ENCODE data around the gene GLS2.
A peak's percentile ranks its signal among the peaks of the same experiment; 100 is the strongest.

The GLS2 gene

DNA sequence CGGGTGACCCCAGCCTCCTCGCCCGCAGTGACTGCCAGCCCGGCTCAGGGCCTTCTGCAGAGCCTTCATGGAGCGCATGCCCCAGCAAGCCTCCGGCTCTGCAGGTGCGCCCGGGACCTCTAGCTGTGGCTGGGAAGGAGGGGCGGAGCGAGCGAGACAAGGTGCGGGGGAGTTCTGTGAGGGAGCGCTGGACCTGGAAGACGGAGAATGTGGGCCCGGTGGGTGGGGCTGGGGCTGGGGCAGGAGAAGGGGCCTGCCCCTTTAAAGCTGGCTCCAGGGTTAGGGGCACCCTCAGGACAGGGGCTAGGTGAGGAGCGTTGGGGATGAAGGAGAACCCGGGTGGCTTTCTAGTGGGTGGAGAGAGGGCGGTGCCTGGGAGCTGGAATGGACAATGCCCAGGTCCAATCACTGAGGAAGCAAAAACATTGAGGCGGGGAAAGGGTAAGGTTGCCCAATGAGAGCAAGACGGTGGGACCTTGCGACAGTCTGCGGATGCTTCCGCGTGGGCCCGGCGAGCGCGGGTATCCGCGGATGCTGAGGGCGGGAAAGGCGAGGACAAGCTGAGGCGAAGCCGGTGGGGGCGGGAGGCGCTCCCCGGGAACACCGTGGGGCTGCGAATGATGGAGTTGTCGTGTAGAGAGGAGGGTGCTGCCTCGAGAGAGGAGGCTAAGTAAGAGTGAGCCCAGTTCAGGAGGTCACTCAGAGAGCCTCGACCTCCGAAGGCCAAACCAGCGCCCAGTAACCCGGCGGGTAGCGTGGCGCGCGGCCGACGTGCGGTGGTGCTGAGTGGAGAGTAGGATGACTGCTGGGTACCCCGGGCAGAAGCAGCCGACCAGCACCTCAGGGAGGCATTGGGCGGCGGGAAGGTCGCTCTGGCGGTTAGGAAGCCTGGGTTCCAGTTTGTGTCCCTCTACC, at the start of gene GLS2 (continued):
- TF ChIP-seq, protein P1, sequence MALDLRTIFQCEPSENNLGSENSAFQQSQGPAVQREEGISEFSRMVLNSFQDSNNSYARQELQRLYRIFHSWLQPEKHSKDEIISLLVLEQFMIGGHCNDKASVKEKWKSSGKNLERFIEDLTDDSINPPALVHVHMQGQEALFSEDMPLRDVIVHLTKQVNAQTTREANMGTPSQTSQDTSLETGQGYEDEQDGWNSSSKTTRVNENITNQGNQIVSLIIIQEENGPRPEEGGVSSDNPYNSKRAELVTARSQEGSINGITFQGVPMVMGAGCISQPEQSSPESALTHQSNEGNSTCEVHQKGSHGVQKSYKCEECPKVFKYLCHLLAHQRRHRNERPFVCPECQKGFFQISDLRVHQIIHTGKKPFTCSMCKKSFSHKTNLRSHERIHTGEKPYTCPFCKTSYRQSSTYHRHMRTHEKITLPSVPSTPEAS (tag by site-specific recombination; IDR thresholded peaks at IDR 0.05), result no peak
- peak; percentile 84 for TF ChIP-seq SETDB1 (IDR thresholded peaks at IDR 0.05; ENCODE audit: insufficient read length, low read length)
- TF ChIP-seq, protein P2, sequence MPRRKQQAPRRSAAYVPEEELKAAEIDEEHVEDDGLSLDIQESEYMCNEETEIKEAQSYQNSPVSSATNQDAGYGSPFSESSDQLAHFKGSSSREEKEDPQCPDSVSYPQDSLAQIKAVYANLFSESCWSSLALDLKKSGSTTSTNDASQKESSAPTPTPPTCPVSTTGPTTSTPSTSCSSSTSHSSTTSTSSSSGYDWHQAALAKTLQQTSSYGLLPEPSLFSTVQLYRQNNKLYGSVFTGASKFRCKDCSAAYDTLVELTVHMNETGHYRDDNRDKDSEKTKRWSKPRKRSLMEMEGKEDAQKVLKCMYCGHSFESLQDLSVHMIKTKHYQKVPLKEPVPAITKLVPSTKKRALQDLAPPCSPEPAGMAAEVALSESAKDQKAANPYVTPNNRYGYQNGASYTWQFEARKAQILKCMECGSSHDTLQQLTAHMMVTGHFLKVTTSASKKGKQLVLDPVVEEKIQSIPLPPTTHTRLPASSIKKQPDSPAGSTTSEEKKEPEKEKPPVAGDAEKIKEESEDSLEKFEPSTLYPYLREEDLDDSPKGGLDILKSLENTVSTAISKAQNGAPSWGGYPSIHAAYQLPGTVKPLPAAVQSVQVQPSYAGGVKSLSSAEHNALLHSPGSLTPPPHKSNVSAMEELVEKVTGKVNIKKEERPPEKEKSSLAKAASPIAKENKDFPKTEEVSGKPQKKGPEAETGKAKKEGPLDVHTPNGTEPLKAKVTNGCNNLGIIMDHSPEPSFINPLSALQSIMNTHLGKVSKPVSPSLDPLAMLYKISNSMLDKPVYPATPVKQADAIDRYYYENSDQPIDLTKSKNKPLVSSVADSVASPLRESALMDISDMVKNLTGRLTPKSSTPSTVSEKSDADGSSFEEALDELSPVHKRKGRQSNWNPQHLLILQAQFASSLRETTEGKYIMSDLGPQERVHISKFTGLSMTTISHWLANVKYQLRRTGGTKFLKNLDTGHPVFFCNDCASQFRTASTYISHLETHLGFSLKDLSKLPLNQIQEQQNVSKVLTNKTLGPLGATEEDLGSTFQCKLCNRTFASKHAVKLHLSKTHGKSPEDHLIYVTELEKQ (tag by site-specific recombination; IDR thresholded peaks at IDR 0.05; ENCODE audit: borderline replicate concordance), result no peak
- no peak for TF ChIP-seq ZNF747 (tag by site-specific recombination; IDR thresholded peaks at IDR 0.05)
- TF ChIP-seq ZFP41 (tag by site-specific recombination; IDR thresholded peaks at IDR 0.05; ENCODE audit: borderline replicate concordance), result no peak
- TF ChIP-seq ZFP69B (tag by site-specific recombination; IDR thresholded peaks at IDR 0.05), result peak; percentile 89
- no peak for TF ChIP-seq MZF1 (tag by site-specific recombination; IDR thresholded peaks at IDR 0.05; ENCODE audit: borderline replicate concordance)
- no peak for TF ChIP-seq KLF10 (tag by site-specific recombination; IDR thresholded peaks at IDR 0.05)
- TF ChIP-seq ZNF391 (tag by site-specific recombination; IDR thresholded peaks at IDR 0.05; ENCODE audit: borderline replicate concordance, low read depth), result no peak
- TF ChIP-seq, protein P3, sequence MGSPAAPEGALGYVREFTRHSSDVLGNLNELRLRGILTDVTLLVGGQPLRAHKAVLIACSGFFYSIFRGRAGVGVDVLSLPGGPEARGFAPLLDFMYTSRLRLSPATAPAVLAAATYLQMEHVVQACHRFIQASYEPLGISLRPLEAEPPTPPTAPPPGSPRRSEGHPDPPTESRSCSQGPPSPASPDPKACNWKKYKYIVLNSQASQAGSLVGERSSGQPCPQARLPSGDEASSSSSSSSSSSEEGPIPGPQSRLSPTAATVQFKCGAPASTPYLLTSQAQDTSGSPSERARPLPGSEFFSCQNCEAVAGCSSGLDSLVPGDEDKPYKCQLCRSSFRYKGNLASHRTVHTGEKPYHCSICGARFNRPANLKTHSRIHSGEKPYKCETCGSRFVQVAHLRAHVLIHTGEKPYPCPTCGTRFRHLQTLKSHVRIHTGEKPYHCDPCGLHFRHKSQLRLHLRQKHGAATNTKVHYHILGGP (tag by site-specific recombination; IDR thresholded peaks at IDR 0.05), result no peak
- TF ChIP-seq ZNF529 (tag by site-specific recombination; IDR thresholded peaks at IDR 0.05; ENCODE audit: insufficient replicate concordance), result no peak
- TF ChIP-seq, protein P4, sequence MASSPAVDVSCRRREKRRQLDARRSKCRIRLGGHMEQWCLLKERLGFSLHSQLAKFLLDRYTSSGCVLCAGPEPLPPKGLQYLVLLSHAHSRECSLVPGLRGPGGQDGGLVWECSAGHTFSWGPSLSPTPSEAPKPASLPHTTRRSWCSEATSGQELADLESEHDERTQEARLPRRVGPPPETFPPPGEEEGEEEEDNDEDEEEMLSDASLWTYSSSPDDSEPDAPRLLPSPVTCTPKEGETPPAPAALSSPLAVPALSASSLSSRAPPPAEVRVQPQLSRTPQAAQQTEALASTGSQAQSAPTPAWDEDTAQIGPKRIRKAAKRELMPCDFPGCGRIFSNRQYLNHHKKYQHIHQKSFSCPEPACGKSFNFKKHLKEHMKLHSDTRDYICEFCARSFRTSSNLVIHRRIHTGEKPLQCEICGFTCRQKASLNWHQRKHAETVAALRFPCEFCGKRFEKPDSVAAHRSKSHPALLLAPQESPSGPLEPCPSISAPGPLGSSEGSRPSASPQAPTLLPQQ (tag by site-specific recombination; IDR thresholded peaks at IDR 0.05), result peak; percentile 84
- no peak for TF ChIP-seq ZNF654 (tag by site-specific recombination; IDR thresholded peaks at IDR 0.05; ENCODE audit: low read depth)
- no peak for TF ChIP-seq ZNF366 (tag by site-specific recombination; conservative IDR thresholded peaks at IDR 0.05)
- peak; percentile 72 for TF ChIP-seq SP3 (tag by site-specific recombination; IDR thresholded peaks at IDR 0.05)
- TF ChIP-seq, protein P5, sequence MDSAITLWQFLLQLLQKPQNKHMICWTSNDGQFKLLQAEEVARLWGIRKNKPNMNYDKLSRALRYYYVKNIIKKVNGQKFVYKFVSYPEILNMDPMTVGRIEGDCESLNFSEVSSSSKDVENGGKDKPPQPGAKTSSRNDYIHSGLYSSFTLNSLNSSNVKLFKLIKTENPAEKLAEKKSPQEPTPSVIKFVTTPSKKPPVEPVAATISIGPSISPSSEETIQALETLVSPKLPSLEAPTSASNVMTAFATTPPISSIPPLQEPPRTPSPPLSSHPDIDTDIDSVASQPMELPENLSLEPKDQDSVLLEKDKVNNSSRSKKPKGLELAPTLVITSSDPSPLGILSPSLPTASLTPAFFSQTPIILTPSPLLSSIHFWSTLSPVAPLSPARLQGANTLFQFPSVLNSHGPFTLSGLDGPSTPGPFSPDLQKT (IDR thresholded peaks at IDR 0.05; ENCODE audit: borderline replicate concordance, low read depth, low read length), result no peak
- peak; percentile 80 for TF ChIP-seq SP2 (tag by site-specific recombination; IDR thresholded peaks at IDR 0.05)
- no peak for TF ChIP-seq BCL11A (tag by site-specific recombination; IDR thresholded peaks at IDR 0.05; ENCODE audit: low read depth)
- TF ChIP-seq ZBTB7A (tag by site-specific recombination; IDR thresholded peaks at IDR 0.05; ENCODE audit: low read depth), result no peak
- no peak for TF ChIP-seq ZNF416 (tag by site-specific recombination; IDR thresholded peaks at IDR 0.05)
- peak; percentile 78 for TF ChIP-seq ZFHX2 (tag by site-specific recombination; conservative IDR thresholded peaks at IDR 0.05)
- TF ChIP-seq ZEB2 (tag by site-specific recombination; IDR thresholded peaks at IDR 0.05), result peak; percentile 10; the same call in 1 of the 2 replicates
- TF ChIP-seq ZNF354C (tag by site-specific recombination; IDR thresholded peaks at IDR 0.05; ENCODE audit: borderline replicate concordance, low read depth), result no peak
- TF ChIP-seq KLF7 (tag by site-specific recombination; IDR thresholded peaks at IDR 0.05; ENCODE audit: borderline replicate concordance), result no peak
- TF ChIP-seq, protein P6, sequence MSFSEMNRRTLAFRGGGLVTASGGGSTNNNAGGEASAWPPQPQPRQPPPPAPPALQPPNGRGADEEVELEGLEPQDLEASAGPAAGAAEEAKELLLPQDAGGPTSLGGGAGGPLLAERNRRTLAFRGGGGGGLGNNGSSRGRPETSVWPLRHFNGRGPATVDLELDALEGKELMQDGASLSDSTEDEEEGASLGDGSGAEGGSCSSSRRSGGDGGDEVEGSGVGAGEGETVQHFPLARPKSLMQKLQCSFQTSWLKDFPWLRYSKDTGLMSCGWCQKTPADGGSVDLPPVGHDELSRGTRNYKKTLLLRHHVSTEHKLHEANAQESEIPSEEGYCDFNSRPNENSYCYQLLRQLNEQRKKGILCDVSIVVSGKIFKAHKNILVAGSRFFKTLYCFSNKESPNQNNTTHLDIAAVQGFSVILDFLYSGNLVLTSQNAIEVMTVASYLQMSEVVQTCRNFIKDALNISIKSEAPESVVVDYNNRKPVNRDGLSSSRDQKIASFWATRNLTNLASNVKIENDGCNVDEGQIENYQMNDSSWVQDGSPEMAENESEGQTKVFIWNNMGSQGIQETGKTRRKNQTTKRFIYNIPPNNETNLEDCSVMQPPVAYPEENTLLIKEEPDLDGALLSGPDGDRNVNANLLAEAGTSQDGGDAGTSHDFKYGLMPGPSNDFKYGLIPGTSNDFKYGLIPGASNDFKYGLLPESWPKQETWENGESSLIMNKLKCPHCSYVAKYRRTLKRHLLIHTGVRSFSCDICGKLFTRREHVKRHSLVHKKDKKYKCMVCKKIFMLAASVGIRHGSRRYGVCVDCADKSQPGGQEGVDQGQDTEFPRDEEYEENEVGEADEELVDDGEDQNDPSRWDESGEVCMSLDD (tag by site-specific recombination; IDR thresholded peaks at IDR 0.05), result no peak
- TF ChIP-seq, protein P7, sequence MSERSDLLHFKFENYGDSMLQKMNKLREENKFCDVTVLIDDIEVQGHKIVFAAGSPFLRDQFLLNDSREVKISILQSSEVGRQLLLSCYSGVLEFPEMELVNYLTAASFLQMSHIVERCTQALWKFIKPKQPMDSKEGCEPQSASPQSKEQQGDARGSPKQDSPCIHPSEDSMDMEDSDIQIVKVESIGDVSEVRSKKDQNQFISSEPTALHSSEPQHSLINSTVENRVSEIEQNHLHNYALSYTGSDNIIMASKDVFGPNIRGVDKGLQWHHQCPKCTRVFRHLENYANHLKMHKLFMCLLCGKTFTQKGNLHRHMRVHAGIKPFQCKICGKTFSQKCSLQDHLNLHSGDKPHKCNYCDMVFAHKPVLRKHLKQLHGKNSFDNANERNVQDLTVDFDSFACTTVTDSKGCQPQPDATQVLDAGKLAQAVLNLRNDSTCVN (tag by site-specific recombination; optimal IDR thresholded peaks at IDR 0.05), result no peak
